ENCODE data around the gene BMP6. TPM values are rescaled to one million over a fixed set of nuclear protein-coding genes. Genes with fewer than 3 reads are reported as not detected.
A peak's percentile ranks its signal among the peaks of the same experiment; 100 is the strongest.

Gene BMP6
- total RNA-seq, 1 donor from 2014 or later, result 0.44 TPM

- H3K27ac Mint-ChIP-seq (ENCODE audit: unreplicated experiment), result no peak overlapping the region
- H3K4me3 Mint-ChIP-seq, result no peak overlapping the region
- H3K27me3 Mint-ChIP-seq (ENCODE audit: low read depth), result peaks cover 47% of the 10 kb centered on the region
- TF ChIP-seq CTCF (conservative IDR thresholded peaks at IDR 0.05), result no peak
- no peaks in the 10 kb centered on the region for H3K9me3 Mint-ChIP-seq
- peaks cover 12% of the 10 kb centered on the region for H3K4me1 Mint-ChIP-seq
- DNase-seq (ENCODE audit: low read depth, low spot score), result no peak
- H3K36me3 Mint-ChIP-seq (ENCODE audit: low read depth), result no peaks in the 10 kb centered on the region
These were observed 8.9 kb downstream of the BMP6 start for GRCh38 chr6:7734707-7735383.

DNA sequence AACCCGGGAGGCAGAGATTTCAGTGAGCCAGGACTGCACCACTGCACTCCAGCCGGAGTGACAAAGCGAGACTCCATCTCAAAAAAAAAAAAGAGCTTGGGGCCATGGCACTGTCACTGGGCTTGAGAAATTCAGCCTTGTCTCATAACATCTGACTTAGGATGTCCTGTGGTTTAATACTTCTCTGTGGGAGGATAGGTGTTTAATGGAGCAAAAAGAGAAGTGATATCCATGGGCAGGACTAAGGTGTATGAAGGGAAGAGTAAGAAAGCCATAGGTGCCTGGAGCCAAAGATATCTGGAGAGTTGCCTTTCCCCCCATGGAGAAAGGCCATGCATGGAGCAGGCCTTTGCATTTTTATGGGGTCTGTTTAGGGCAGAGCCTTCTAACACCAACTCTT lies 11.2 kb downstream of the BMP6 start:
- no peak overlapping the region for H3K27ac Mint-ChIP-seq (ENCODE audit: unreplicated experiment)
- H3K36me3 Mint-ChIP-seq (ENCODE audit: low read depth), result no peaks in the 10 kb centered on the region
- peaks cover 6% of the 10 kb centered on the region for H3K4me1 Mint-ChIP-seq
- H3K27me3 Mint-ChIP-seq (ENCODE audit: low read depth), result peaks cover 39% of the 10 kb centered on the region
- no peaks in the 10 kb centered on the region for H3K9me3 Mint-ChIP-seq
- H3K4me3 Mint-ChIP-seq, result no peak overlapping the region
- no peak for DNase-seq (ENCODE audit: low read depth, low spot score)
- TF ChIP-seq CTCF (conservative IDR thresholded peaks at IDR 0.05), result no peak

- H3K9me3 Mint-ChIP-seq, result no peaks in the 10 kb centered on the region
- no peak overlapping the region for H3K4me3 Mint-ChIP-seq
- H3K4me1 Mint-ChIP-seq, result no peaks in the 10 kb centered on the region
- H3K27ac Mint-ChIP-seq (ENCODE audit: unreplicated experiment), result peak overlapping the region; percentile 65
- H3K27me3 Mint-ChIP-seq (ENCODE audit: low read depth), result peaks cover 42% of the 10 kb centered on the region
- no peak for DNase-seq (ENCODE audit: low read depth, low spot score)
- TF ChIP-seq CTCF (conservative IDR thresholded peaks at IDR 0.05), result no peak
- H3K36me3 Mint-ChIP-seq (ENCODE audit: low read depth), result no peaks in the 10 kb centered on the region
These were observed 12.0 kb downstream of the BMP6 start for GRCh38 chr6:7737867-7738266.

DNA sequence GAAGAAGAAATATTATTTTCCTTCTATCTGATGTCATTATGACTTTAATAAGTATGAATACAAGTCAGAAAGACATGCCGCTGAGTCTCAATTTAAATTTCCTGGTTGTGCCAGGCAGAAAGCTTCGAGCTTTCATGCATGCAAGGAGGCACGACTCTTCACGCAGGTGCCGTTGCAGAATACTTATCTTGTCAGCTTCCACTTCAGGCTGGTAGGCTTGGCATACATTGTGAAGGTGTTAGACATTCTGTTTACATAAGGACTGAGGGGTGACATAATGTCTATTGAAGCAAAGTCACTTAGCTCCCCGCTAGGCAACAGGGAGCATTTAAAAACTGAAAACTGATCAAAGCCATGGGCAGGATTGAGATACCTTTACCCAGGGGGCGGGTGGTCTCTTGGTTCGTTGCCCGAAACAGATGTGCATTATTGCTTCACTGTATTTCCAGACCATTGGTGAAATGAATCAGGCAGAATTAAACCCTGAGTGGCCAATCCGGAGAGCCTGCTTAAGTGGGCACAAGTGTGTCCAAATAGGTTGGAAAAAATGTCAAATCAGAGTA lies 16.4 kb downstream of the BMP6 start:
- H3K36me3 Mint-ChIP-seq (ENCODE audit: low read depth), result no peaks in the 10 kb centered on the region
- no peak for DNase-seq (ENCODE audit: low read depth, low spot score)
- H3K27ac Mint-ChIP-seq (ENCODE audit: unreplicated experiment), result no peak overlapping the region
- H3K9me3 Mint-ChIP-seq, result no peaks in the 10 kb centered on the region
- H3K4me1 Mint-ChIP-seq, result no peaks in the 10 kb centered on the region
- no peak for TF ChIP-seq CTCF (conservative IDR thresholded peaks at IDR 0.05)
- H3K27me3 Mint-ChIP-seq (ENCODE audit: low read depth), result peaks cover 39% of the 10 kb centered on the region
- no peak overlapping the region for H3K4me3 Mint-ChIP-seq

DNA sequence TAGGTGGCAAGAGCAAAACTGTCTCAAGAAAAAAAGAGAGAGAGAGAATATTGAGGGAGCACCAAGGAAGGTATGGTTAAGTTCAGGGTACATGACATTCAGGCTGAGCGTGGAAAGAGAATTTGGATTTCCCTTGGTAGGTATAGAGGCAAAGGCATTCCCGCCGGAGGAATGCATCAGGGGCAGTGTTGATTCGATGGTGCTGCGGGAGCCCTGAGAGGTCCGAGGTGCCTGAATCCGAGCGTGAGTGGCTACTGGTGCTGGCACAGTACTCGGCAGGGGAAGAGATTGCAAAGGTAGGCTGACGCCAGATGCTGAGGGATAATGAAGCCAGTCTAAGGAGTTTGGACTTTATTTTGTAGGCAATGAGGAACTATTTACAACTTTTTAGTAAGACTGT lies 20.0 kb downstream of the BMP6 start:
- H3K27me3 Mint-ChIP-seq (ENCODE audit: low read depth), result peaks cover 33% of the 10 kb centered on the region
- no peak for TF ChIP-seq CTCF (conservative IDR thresholded peaks at IDR 0.05)
- no peaks in the 10 kb centered on the region for H3K4me1 Mint-ChIP-seq
- no peak for DNase-seq (ENCODE audit: low read depth, low spot score)
- no peaks in the 10 kb centered on the region for H3K36me3 Mint-ChIP-seq (ENCODE audit: low read depth)
- H3K4me3 Mint-ChIP-seq, result no peak overlapping the region
- no peak overlapping the region for H3K27ac Mint-ChIP-seq (ENCODE audit: unreplicated experiment)
- no peaks in the 10 kb centered on the region for H3K9me3 Mint-ChIP-seq
